Endometrium (tissue), 2 donors: ENCODE results near the gene ERLIN1.
A peak's percentile ranks its signal among the peaks of the same experiment; 100 is the strongest.

Experiments used
- FAIRE-seq: peaks from 2 replicates; lab custom pipeline; 2012; peaks lifted over from hg19 to GRCh38; lab: Jason Lieb, UNC
- donor health status: control.
- donor health status: control.

ERLIN1 gene

GRCh38 chr10:100168313-100168643, 17.6 kb downstream of the ERLIN1 start:
- no peak for FAIRE-seq

- FAIRE-seq, result peak; percentile 79
Observed at GRCh38 chr10:100167553-100168312, 18.1 kb downstream of the ERLIN1 start.

GRCh38 chr10:100163704-100164621, 21.9 kb downstream of the ERLIN1 start:
- no peak for FAIRE-seq

GRCh38 chr10:100162696-100163095, 23.1 kb downstream of the ERLIN1 start:
- no peak for FAIRE-seq

- FAIRE-seq, result no peak
Observed at GRCh38 chr10:100158044-100158805, 27.6 kb downstream of the ERLIN1 start.

- FAIRE-seq, result no peak
Observed at GRCh38 chr10:100157156-100157555, 28.7 kb downstream of the ERLIN1 start.

GRCh38 chr10:100155936-100156335, 29.9 kb downstream of the ERLIN1 start:
- FAIRE-seq, result no peak

- FAIRE-seq, result no peak
Observed at GRCh38 chr10:100154666-100155065, 31.2 kb downstream of the ERLIN1 start.

- no peak for FAIRE-seq
Observed at GRCh38 chr10:100153239-100153825, 32.5 kb downstream of the ERLIN1 start.

- FAIRE-seq, result no peak
Observed at GRCh38 chr10:100151723-100152300, 34.0 kb downstream of the ERLIN1 start.

GRCh38 chr10:100148353-100149211, 37.2 kb downstream of the ERLIN1 start:
- FAIRE-seq, result no peak

GRCh38 chr10:100146875-100147650, 38.8 kb downstream of the ERLIN1 start:
- no peak for FAIRE-seq

GRCh38 chr10:100146398-100146797, 39.4 kb downstream of the ERLIN1 start:
- no peak for FAIRE-seq

- FAIRE-seq, result no peak
Observed at GRCh38 chr10:100143756-100144155, 42.1 kb downstream of the ERLIN1 start.

GRCh38 chr10:100141446-100142087, 44.3 kb downstream of the ERLIN1 start:
- no peak for FAIRE-seq

- no peak for FAIRE-seq
Observed at GRCh38 chr10:100140070-100140469, 45.8 kb downstream of the ERLIN1 start.

- no peak for FAIRE-seq
Observed at GRCh38 chr10:100138921-100139496, 46.8 kb downstream of the ERLIN1 start.

GRCh38 chr10:100135486-100135885, 50.3 kb downstream of the ERLIN1 start:
- FAIRE-seq, result no peak

GRCh38 chr10:100133801-100134200, 52.0 kb downstream of the ERLIN1 start:
- no peak for FAIRE-seq
